DOHH2 (cell line): ENCODE measurements around the gene KIF25.

Experiments used
- H3F3A ChIP-seq: fragments of 200-600 bp; sonication (generic), shearing (Covaris generic); 2 replicates; pipeline ENCODE4 v1.6.0; 2016; ENCODE audit warnings: antibody characterized with exemption, mild to moderate bottlenecking; ENCODE audit not compliant: control insufficient read depth, insufficient read depth
- H3K27ac ChIP-seq: fragments of 200-600 bp; sonication (generic); 2 replicates; pipeline ENCODE4 v1.5.1; 2014; ENCODE audit warnings: low read depth, mild to moderate bottlenecking, low read length, moderate library complexity
- H3K27me3 ChIP-seq: fragments of 200-600 bp; sonication (generic); 2 replicates; pipeline ENCODE4 v1.6.1; 2014; ENCODE audit warnings: mild to moderate bottlenecking, low read length, mixed read lengths; ENCODE audit not compliant: control insufficient read depth
- H3K36me3 ChIP-seq: fragments of 200-600 bp; sonication (generic); 2 replicates; pipeline ENCODE4 v1.6.1; 2014; ENCODE audit warnings: mild to moderate bottlenecking, low read length, moderate library complexity, mixed read lengths; ENCODE audit not compliant: control insufficient read depth
- H3K4me1 ChIP-seq: fragments of 200-600 bp; sonication (generic); 2 replicates; pipeline ENCODE4 v1.6.1; 2014; ENCODE audit warnings: mild to moderate bottlenecking, low read length, mixed read lengths; ENCODE audit not compliant: control insufficient read depth
- H3K4me2 ChIP-seq: fragments of 200-600 bp; sonication (generic); 2 replicates; pipeline ENCODE4 v1.6.0; 2014; ENCODE audit warnings: mild to moderate bottlenecking, low read length, moderate library complexity
- H3K4me3 ChIP-seq: fragments of 200-600 bp; sonication (generic); 2 replicates; pipeline ENCODE4 v1.5.1; 2014; ENCODE audit warnings: mild to moderate bottlenecking, low read length, mixed read lengths
- H3K79me2 ChIP-seq: fragments of 200-600 bp; sonication (generic); 2 replicates; pipeline ENCODE4 v1.6.1; 2014; ENCODE audit warnings: mild to moderate bottlenecking, low read length, mixed read lengths; ENCODE audit not compliant: control insufficient read depth
- H3K9me2 ChIP-seq: fragments of 200-600 bp; sonication (generic); replicated peaks from 2 replicates; pipeline ENCODE4 v1.6.1; 2014; ENCODE audit warnings: mild to moderate bottlenecking, low read length, mixed read lengths; ENCODE audit not compliant: control insufficient read depth
- H3K9me3 ChIP-seq: fragments of 200-600 bp; sonication (generic); 2 replicates; pipeline ENCODE4 v1.6.1; 2014; ENCODE audit warnings: antibody characterized with exemption, low read length, mixed read lengths; ENCODE audit not compliant: control insufficient read depth, insufficient read depth
- H4K20me1 ChIP-seq: fragments of 200-600 bp; sonication (generic); 2 replicates; pipeline ENCODE4 v1.6.0; 2014; ENCODE audit warnings: low read depth, mild to moderate bottlenecking, antibody characterized with exemption, low read length, moderate library complexity; ENCODE audit not compliant: control insufficient read depth, insufficient read depth
- EZH2phosphoT487 ChIP-seq: fragments of 200-600 bp; sonication (generic); IDR thresholded peaks from 2 replicates; pipeline ENCODE4 v1.6.1; 2017; ENCODE audit warnings: borderline replicate concordance, mild to moderate bottlenecking, antibody characterized with exemption, low read length, moderate library complexity, mixed read lengths
- TF ChIP-seq, protein P1 (sequence below): fragments of 200-600 bp; sonication (generic); IDR thresholded peaks from one replicate; pipeline ENCODE4 v1.5.1; 2014; ENCODE audit warnings: antibody characterized with exemption, mild to moderate bottlenecking, low read depth, low read length; ENCODE audit not compliant: poor library complexity, severe bottlenecking

KIF25 gene

DNA sequence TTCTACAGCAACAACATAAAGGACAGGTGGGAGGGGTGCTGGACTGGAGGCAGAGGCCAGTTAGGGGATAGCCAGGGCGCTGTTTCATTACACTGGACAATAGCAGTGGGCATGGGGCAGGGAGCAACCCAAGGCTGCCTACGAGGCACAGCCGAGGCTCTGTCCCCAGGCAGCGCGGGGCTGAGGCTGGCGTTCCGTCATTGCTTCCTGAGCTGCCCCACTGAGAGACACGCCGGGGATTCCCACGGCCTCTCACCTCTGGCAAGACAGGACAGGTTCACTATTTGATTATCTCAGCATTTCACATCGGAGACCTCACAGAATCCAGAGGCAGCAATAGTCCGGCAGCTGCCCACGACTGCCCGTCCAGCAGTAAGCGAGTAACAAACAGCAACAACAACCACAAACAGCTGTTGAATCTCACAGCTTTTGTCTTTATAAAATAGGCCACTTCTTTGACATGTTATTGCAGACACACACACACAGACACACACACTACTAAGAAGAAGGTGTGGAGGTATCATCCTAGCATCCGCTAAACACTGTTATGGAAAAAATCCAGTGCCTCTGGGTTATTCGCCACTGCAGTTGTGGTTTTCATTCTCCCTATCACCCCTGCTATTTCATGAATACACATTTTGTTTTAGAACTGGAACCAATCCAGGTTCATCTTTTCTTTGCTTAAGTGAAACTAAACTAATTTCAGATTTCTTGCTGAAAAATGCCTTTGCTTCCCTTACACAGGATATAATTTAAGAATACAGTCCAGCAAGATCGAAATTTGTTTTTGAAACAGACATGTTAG is 19.5 kb downstream of the KIF25 start:
- Histone ChIP-seq H3K9me3 (peaks cover 11% of the 10 kb centered on the region; the same call in 1 of the 2 replicates), H3K36me3 (no peaks in the 10 kb centered on the region), H4K20me1 (no peaks in the 10 kb centered on the region), H3K4me3 (no peak overlapping the region), H3K27ac (no peak overlapping the region), H3F3A (no peaks in the 10 kb centered on the region), H3K27me3 (no peaks in the 10 kb centered on the region), H3K9me2 (no peaks in the 10 kb centered on the region), H3K4me1 (no peaks in the 10 kb centered on the region), H3K4me2 (no peak overlapping the region), H3K79me2 (no peaks in the 10 kb centered on the region)
- no peak for TF ChIP-seq EZH2phosphoT487
- TF ChIP-seq, protein P1, sequence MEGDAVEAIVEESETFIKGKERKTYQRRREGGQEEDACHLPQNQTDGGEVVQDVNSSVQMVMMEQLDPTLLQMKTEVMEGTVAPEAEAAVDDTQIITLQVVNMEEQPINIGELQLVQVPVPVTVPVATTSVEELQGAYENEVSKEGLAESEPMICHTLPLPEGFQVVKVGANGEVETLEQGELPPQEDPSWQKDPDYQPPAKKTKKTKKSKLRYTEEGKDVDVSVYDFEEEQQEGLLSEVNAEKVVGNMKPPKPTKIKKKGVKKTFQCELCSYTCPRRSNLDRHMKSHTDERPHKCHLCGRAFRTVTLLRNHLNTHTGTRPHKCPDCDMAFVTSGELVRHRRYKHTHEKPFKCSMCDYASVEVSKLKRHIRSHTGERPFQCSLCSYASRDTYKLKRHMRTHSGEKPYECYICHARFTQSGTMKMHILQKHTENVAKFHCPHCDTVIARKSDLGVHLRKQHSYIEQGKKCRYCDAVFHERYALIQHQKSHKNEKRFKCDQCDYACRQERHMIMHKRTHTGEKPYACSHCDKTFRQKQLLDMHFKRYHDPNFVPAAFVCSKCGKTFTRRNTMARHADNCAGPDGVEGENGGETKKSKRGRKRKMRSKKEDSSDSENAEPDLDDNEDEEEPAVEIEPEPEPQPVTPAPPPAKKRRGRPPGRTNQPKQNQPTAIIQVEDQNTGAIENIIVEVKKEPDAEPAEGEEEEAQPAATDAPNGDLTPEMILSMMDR: no peak

DNA sequence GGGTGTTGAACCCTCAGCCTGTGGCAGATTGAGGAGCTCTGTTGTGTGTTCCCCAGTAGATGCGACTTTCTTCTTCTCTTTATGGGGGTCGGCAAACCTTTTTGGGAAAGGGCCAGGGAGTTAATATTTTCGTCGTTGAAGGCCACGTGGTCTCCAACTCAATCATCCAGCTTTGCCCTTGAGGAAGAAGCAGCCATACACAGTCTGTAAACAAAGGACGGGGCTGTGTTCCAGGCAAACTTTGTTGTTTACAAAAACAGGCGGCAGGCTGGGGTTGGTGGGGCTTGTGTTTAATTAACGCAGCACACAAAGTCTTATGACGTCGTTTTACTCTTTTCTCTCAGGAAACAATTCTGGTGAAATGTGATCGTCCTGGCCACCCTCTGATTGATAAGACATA is 20.2 kb downstream of the KIF25 start:
- H3K36me3 ChIP-seq: no peaks in the 10 kb centered on the region
- H3K9me3 ChIP-seq: peaks cover 5% of the 10 kb centered on the region; the same call in 1 of the 2 replicates
- TF ChIP-seq, protein P1: no peak
- TF ChIP-seq EZH2phosphoT487: no peak

GRCh38 chr6:168018664-168019063 is 21.2 kb downstream of the KIF25 start:
- Histone ChIP-seq H3K4me1 (no peaks in the 10 kb centered on the region), H4K20me1 (no peaks in the 10 kb centered on the region), H3K9me3 (no peaks in the 10 kb centered on the region), H3K4me2 (no peak overlapping the region), H3K79me2 (no peaks in the 10 kb centered on the region), H3K36me3 (no peaks in the 10 kb centered on the region), H3K27ac (no peak overlapping the region), H3K4me3 (no peak overlapping the region), H3K9me2 (no peaks in the 10 kb centered on the region), H3F3A (no peaks in the 10 kb centered on the region), H3K27me3 (no peaks in the 10 kb centered on the region)
- TF ChIP-seq EZH2phosphoT487: no peak
- TF ChIP-seq, protein P1: no peak

More for the DNA sequence above, 20.2 kb downstream of the KIF25 start:
- Histone ChIP-seq H3F3A (no peaks in the 10 kb centered on the region), H3K79me2 (no peaks in the 10 kb centered on the region), H3K27ac (no peak overlapping the region), H3K27me3 (no peaks in the 10 kb centered on the region), H3K4me3 (no peak overlapping the region), H3K4me1 (no peaks in the 10 kb centered on the region), H3K9me2 (no peaks in the 10 kb centered on the region), H3K4me2 (no peak overlapping the region), H4K20me1 (no peaks in the 10 kb centered on the region)
